A549 treated with AZD9567 at 1 μM for 4 hours (cell line): ENCODE measurements around the gene RNF25. TPM values are rescaled to one million over a fixed set of nuclear protein-coding genes. Genes with fewer than 3 reads are reported as not detected.

Experiments
- total RNA-seq: library from RNA; stranded (reverse); fragments of 200-300 nt; extraction: Qiagen RNA extraction; gene quantifications from 5 replicates; pipeline ENCODE4 v1.2.3, GENCODE V29; 2022; ENCODE audit not compliant: insufficient read depth

Gene RNF25
- total RNA-seq: 47.6 to 71.2 TPM (median 49.4 TPM) in 5 replicates

GRCh38 chr2:218671654-218672566, at the start of gene RNF25, which contains the start of gene STK36:
Gene RNF25, minus strand, starts transcription at chr2:218672002. Its CDS starts 32 bp downstream, at chr2:218671970.
Gene STK36, plus strand, starts transcription at chr2:218672086. Its CDS starts 744 bp downstream, at chr2:218672830.

GRCh38 chr2:218710687-218711549, 39.1 kb upstream of the RNF25 start, which contains the start of gene TTLL4:
Gene TTLL4, plus strand, starts transcription at chr2:218710835. Its CDS starts 26,842 bp downstream, at chr2:218737677.

GRCh38 chr2:218659258-218659987, 12.4 kb downstream of the RNF25 start, which contains the start of the genes BCS1L and ZNF142:
Gene BCS1L, plus strand, starts transcription at chr2:218659683. Its CDS starts 1,305 bp downstream, at chr2:218660988.
Gene ZNF142, minus strand, starts transcription at chr2:218659623. Its CDS starts 3,194 bp downstream, at chr2:218656429.

Other genes with a start within 250 kb of the RNF25 start
- gene USP37, start 103.7 kb downstream of the RNF25 start, total RNA-seq: 4.4 to 6.9 TPM (median 5.7 TPM) in 5 replicates
- gene CNOT9, start 103.2 kb downstream of the RNF25 start, total RNA-seq: 37.8 to 43.5 TPM (median 39.3 TPM) in 5 replicates
- gene PLCD4, start 64.1 kb downstream of the RNF25 start, total RNA-seq: 0.25 to 0.74 TPM (median 0.38 TPM) in 4 of 5 replicates, not detected in the other
- gene ZNF142, start 12.4 kb downstream of the RNF25 start, total RNA-seq: 11.6 to 17.4 TPM (median 17.0 TPM) in 5 replicates
- gene BCS1L, start 12.3 kb downstream of the RNF25 start, total RNA-seq: 39.0 to 52.4 TPM (median 49.0 TPM) in 5 replicates
- gene STK36, start 84 bp upstream of the RNF25 start, total RNA-seq: 11.3 to 23.0 TPM (median 12.1 TPM) in 5 replicates
- gene TTLL4, start 38.8 kb upstream of the RNF25 start, total RNA-seq: 27.0 to 33.5 TPM (median 27.4 TPM) in 5 replicates
- 0.11 to 0.23 TPM (median 0.16 TPM) in 4 of 5 replicates, not detected in the other for gene CYP27A1, start 110.1 kb upstream of the RNF25 start, total RNA-seq
- 0.03 TPM in 1 of 5 replicates, not detected in the others for gene PRKAG3, start 159.8 kb upstream of the RNF25 start, total RNA-seq
- 0.18 to 0.25 TPM (median 0.23 TPM) in 4 of 5 replicates, not detected in the other for gene WNT6, start 187.8 kb upstream of the RNF25 start, total RNA-seq
- gene WNT10A, start 208.8 kb upstream of the RNF25 start, total RNA-seq: 0.06 to 0.14 TPM (median 0.11 TPM) in 4 of 5 replicates, not detected in the other